Natural killer cell (primary cell): ENCODE data around the gene KCTD16. TPM values are rescaled to one million over a fixed set of nuclear protein-coding genes. Genes with fewer than 3 reads are reported as not detected.

Source experiments
- ATAC-seq, 3 donors: fragments of 150-1000 bp in 2 of 3; fragments of 200-7000 bp in 1 of 3; cut with Tn5 transposase; 1 replicate in 1 of 3; 2 replicates in 2 of 3; pipeline ENCODE4 v1.10.0; 2021; ENCODE audit warnings: mild to moderate bottlenecking in 2 of 3, moderate library complexity in 2 of 3
- DNase-seq, 2 donors: peaks; one replicate each; pipeline versions ENCODE4 v3.0.0 to v3.0.0-alpha.2; 2013 to 2021; ENCODE audit warnings: mixed read lengths in 1 of 2
- H3K27ac ChIP-seq: one replicate; pipeline ENCODE4 v1.5.1; 2013; ENCODE audit warnings: mild to moderate bottlenecking, low read length
- H3K27me3 ChIP-seq: one replicate; pipeline ENCODE4 v1.6.1; 2013; ENCODE audit warnings: low read length; ENCODE audit not compliant: control insufficient read depth, insufficient read depth
- H3K36me3 ChIP-seq: one replicate; pipeline ENCODE4 v1.6.1; 2013; ENCODE audit warnings: low read length; ENCODE audit not compliant: control insufficient read depth, insufficient read depth
- H3K4me1 ChIP-seq: one replicate; pipeline ENCODE4 v1.6.1; 2013; ENCODE audit warnings: low read length; ENCODE audit not compliant: control insufficient read depth, insufficient read depth
- H3K4me3 ChIP-seq: one replicate; pipeline ENCODE4 v1.5.1; 2013; ENCODE audit warnings: low read length
- H3K9me3 ChIP-seq: one replicate; pipeline ENCODE4 v1.6.1; 2013; ENCODE audit warnings: low read length; ENCODE audit not compliant: control insufficient read depth, insufficient read depth
- H3K27ac Mint-ChIP-seq, 2 donors: one replicate each; pipeline ENCODE4 v1.8.0; 2022; ENCODE audit warnings: mild to moderate bottlenecking in 2 of 2, mixed read lengths in 2 of 2, moderate library complexity in 1 of 2
- H3K27me3 Mint-ChIP-seq, 2 donors: one replicate each; pipeline ENCODE4 v1.8.0; 2022; ENCODE audit warnings: low read depth in 2 of 2, mixed read lengths in 2 of 2
- H3K36me3 Mint-ChIP-seq: one replicate; pipeline ENCODE4 v1.8.0; 2022; ENCODE audit warnings: mixed read lengths
- H3K4me1 Mint-ChIP-seq, 2 donors: one replicate each; pipeline ENCODE4 v1.8.0; 2022; ENCODE audit warnings: mixed read lengths in 2 of 2
- H3K4me3 Mint-ChIP-seq: one replicate; pipeline ENCODE4 v1.8.0; 2022; ENCODE audit warnings: mild to moderate bottlenecking, moderate library complexity, mixed read lengths
- H3K9me3 Mint-ChIP-seq, 2 donors: one replicate each; pipeline ENCODE4 v1.8.0; 2022; ENCODE audit warnings: mixed read lengths in 2 of 2
- CTCF ChIP-seq: fragments of 200-600 bp; IDR thresholded peaks from one replicate; pipeline ENCODE4 v1.8.0; 2022; ENCODE audit warnings: antibody characterized with exemption
- WGBS: methylation state at CpG from one replicate; pipeline ENCODE4 v1.1.7; 2013; ENCODE audit warnings: missing lambda C conversion rate; ENCODE audit not compliant: insufficient coverage; 5-methylcytosine and 5-hydroxymethylcytosine counted together
- intact Hi-C: fragments of 100-400 bp; cut with micrococcal nuclease; formaldehyde crosslinking; loops from one replicate; pipeline ENCODE4 v1.14.2; 2022
- total RNA-seq, 4 donors: library from RNA; stranded (reverse); fragments of 120-200 nt in 1 of 4; gene quantifications; one replicate each; pipeline versions ENCODE4 v1.2.3 to v1.2.4, GENCODE V29; 2013 to 2022

The KCTD16 gene
- total RNA-seq, 3 donors from 2014 or later (not counting 1 experiment from before 2014, with no cell fraction given), result 0.16 TPM; not detected in 2

GRCh38 chr5:144202072-144202471, 31.4 kb downstream of the KCTD16 start:
- Histone ChIP-seq H3K9me3 (no peaks in the 10 kb centered on the region), H3K27me3 (peaks cover 21% of the 10 kb centered on the region), H3K4me1 (no peaks in the 10 kb centered on the region), H3K27ac (no peak overlapping the region), H3K36me3 (no peaks in the 10 kb centered on the region), H3K4me3 (no peak overlapping the region)
- no peak for ATAC-seq
- intact Hi-C loops, result loop anchor here (2.0 kb wide), 1 partner anchor 1929 kb away; no protein-coding TSS in a partner anchor
- DNase-seq, result no peak
- H3K9me3 Mint-ChIP-seq, result no peaks in the 10 kb centered on the region
- 88% methylated on average over 8 of the region's 10 CpGs for WGBS
- TF ChIP-seq CTCF, result no peak
- no peak overlapping the region for H3K4me3 Mint-ChIP-seq
- H3K36me3 Mint-ChIP-seq, result no peaks in the 10 kb centered on the region
- H3K27ac Mint-ChIP-seq, result no peak overlapping the region
- H3K4me1 Mint-ChIP-seq, result no peaks in the 10 kb centered on the region
- peaks cover 38 to 77% of the 10 kb centered on the region in 2 donors for H3K27me3 Mint-ChIP-seq

GRCh38 chr5:144202726-144203125, 32.1 kb downstream of the KCTD16 start:
- Histone ChIP-seq H3K27me3 (peaks cover 21% of the 10 kb centered on the region), H3K9me3 (no peaks in the 10 kb centered on the region), H3K27ac (no peak overlapping the region), H3K4me3 (no peak overlapping the region), H3K36me3 (no peaks in the 10 kb centered on the region), H3K4me1 (no peaks in the 10 kb centered on the region)
- no peak for DNase-seq
- no peaks in the 10 kb centered on the region for H3K36me3 Mint-ChIP-seq
- H3K4me1 Mint-ChIP-seq, result no peaks in the 10 kb centered on the region
- WGBS, result 20% methylated on average over 1 of the region's 1 CpG
- no peak for ATAC-seq
- H3K27ac Mint-ChIP-seq, result no peak overlapping the region
- intact Hi-C loops, result loop anchor here (2.0 kb wide), 1 partner anchor 1928 kb away; no protein-coding TSS in a partner anchor
- H3K27me3 Mint-ChIP-seq, result peaks cover 43 to 78% of the 10 kb centered on the region in 2 donors
- TF ChIP-seq CTCF, result no peak
- no peak overlapping the region for H3K4me3 Mint-ChIP-seq
- H3K9me3 Mint-ChIP-seq, result no peaks in the 10 kb centered on the region

GRCh38 chr5:144203750-144204596, 33.3 kb downstream of the KCTD16 start:
- H3K9me3 ChIP-seq, result no peaks in the 10 kb centered on the region
- ATAC-seq, result peak; percentile 67 to 79 (median 74)
- no peaks in the 10 kb centered on the region for H3K4me1 Mint-ChIP-seq

More at GRCh38 chr5:144203750-144204596, 33.3 kb downstream of the KCTD16 start:
- peak; percentile 91 for TF ChIP-seq CTCF
- Mint-ChIP-seq H3K27ac (no peak overlapping the region), H3K9me3 (no peaks in the 10 kb centered on the region), H3K36me3 (no peaks in the 10 kb centered on the region), H3K4me3 (no peak overlapping the region), H3K27me3 (peaks cover 39 to 74% of the 10 kb centered on the region in 2 donors)
- 39% methylated on average over 6 of the region's 10 CpGs for WGBS
- no peaks in the 10 kb centered on the region for H3K4me1 ChIP-seq
- peak in 1 of 2 donors; percentile 76 for DNase-seq
- intact Hi-C loops, result loop anchor here (2.0 kb wide), 1 partner anchor 1927 kb away; no protein-coding TSS in a partner anchor
- no peak overlapping the region for H3K4me3 ChIP-seq
- no peaks in the 10 kb centered on the region for H3K36me3 ChIP-seq
- H3K27me3 ChIP-seq, result peaks cover 21% of the 10 kb centered on the region
- no peak overlapping the region for H3K27ac ChIP-seq
